GM12878 (cell line): ENCODE measurements around the gene FKBP8. TPM values are rescaled to one million over a fixed set of nuclear protein-coding genes. Genes with fewer than 3 reads are reported as not detected.

Experiments used
- ATAC-seq: fragments of 200-7000 bp; cut with Tn5 transposase; 3 replicates; pipeline ENCODE4 v1.9.1; 2020; ENCODE audit warnings: mild to moderate bottlenecking, moderate library complexity
- BruUV-seq: library from RNA; stranded (reverse); fragments of 400-500 nt; replicated peaks from 2 replicates; lab custom pipeline; 2021; lab: Mats Ljungman, UMichigan
- CTCF ChIA-PET: fragments of 300-600 bp; sonication (Branson Sonifier 250); formaldehyde crosslinking; extraction: SDS; loops from one replicate; lab custom pipeline; 2021; ENCODE audit warnings: inconsistent platforms; lab: Yijun Ruan, JAX
- POLR2A ChIA-PET: fragments of 350-600 bp; formaldehyde crosslinking; extraction: SDS; loops from one replicate; lab custom pipeline; 2021; ENCODE audit warnings: inconsistent platforms; lab: Charles Lee
- RAD21 ChIA-PET: fragments of 300-600 bp; sonication (Branson Sonifier 250); formaldehyde crosslinking; loops from one replicate; lab custom pipeline; 2023; ENCODE audit warnings: antibody characterized with exemption; ENCODE audit not compliant: unreplicated experiment; lab: Charles Lee
- SMC1A ChIA-PET: fragments of 300-600 bp; sonication (Branson Sonifier 250); formaldehyde crosslinking; loops from one replicate; lab custom pipeline; 2023; ENCODE audit not compliant: unreplicated experiment, uncharacterized antibody; lab: Charles Lee
- DNase-seq: peaks from one replicate; pipeline ENCODE4 v3.0.0-alpha.2; 2011; ENCODE audit warnings: low read depth, low spot score
- FAIRE-seq: peaks from 3 replicates; lab custom pipeline; 2011; peaks lifted over from hg19 to GRCh38; lab: Jason Lieb, UNC
- H2AFZ ChIP-seq: 2 replicates; pipeline ENCODE4 v1.6.0; 2011; ENCODE audit warnings: low read depth, low read length, control low read depth; ENCODE audit not compliant: control insufficient read depth
- H3K27ac ChIP-seq: 2 replicates; pipeline ENCODE4 v1.5.1; 2011; ENCODE audit warnings: control low read depth; ENCODE audit not compliant: control insufficient read depth, insufficient read depth
- H3K27me3 ChIP-seq, 2 experiments: replicated peaks in 1 of 2; 2 replicates each; pipeline versions ENCODE4 v1.6.0 to v1.6.1; 2011; ENCODE audit warnings: low read length in 1 of 2; ENCODE audit not compliant: control insufficient read depth in 2 of 2, insufficient read depth in 2 of 2
- H3K36me3 ChIP-seq, 2 experiments: 2 replicates each; pipeline ENCODE4 v1.5.1; 2011; ENCODE audit warnings: low read length in 1 of 2; ENCODE audit not compliant: control insufficient read depth in 2 of 2, insufficient read depth in 2 of 2
- H3K4me1 ChIP-seq: 2 replicates; pipeline ENCODE4 v1.6.1; 2011; ENCODE audit warnings: mild to moderate bottlenecking, low read length, moderate library complexity, mixed read lengths; ENCODE audit not compliant: control insufficient read depth, insufficient read depth
- H3K4me2 ChIP-seq: 2 replicates; pipeline ENCODE4 v1.6.0; 2011; ENCODE audit warnings: control low read depth; ENCODE audit not compliant: control insufficient read depth, insufficient read depth
- H3K4me3 ChIP-seq: fragments of 200-600 bp; sonication (generic); 2 replicates; pipeline ENCODE4 v1.5.1; 2016
- H3K79me2 ChIP-seq: 2 replicates; pipeline ENCODE4 v1.6.0; 2011; ENCODE audit warnings: low read length; ENCODE audit not compliant: control insufficient read depth, insufficient read depth
- H3K9ac ChIP-seq: 2 replicates; pipeline ENCODE4 v1.8.0; 2011; ENCODE audit warnings: low read length, control low read depth, mixed read lengths; ENCODE audit not compliant: control insufficient read depth, insufficient read depth
- H3K9me3 ChIP-seq: replicated peaks from 3 replicates; pipeline ENCODE4 v1.5.1; 2011; ENCODE audit warnings: mild to moderate bottlenecking, low read length; ENCODE audit not compliant: control insufficient read depth, insufficient read depth
- H4K20me1 ChIP-seq: 2 replicates; pipeline ENCODE4 v1.6.0; 2011; ENCODE audit not compliant: control insufficient read depth, insufficient read depth
- CHD1 ChIP-seq: IDR thresholded peaks from 2 replicates; pipeline ENCODE4 v1.6.1; 2012; ENCODE audit warnings: low read depth, low read length, improper control_type of control experiment
- CHD4 ChIP-seq: fragments of 200-600 bp; sonication (generic); IDR thresholded peaks from 2 replicates; pipeline ENCODE4 v1.6.1; 2016; ENCODE audit warnings: mild to moderate bottlenecking
- LARP7 ChIP-seq: fragments of 450-650 bp; IDR thresholded peaks from 2 replicates; pipeline ENCODE4 v1.6.1; 2017; ENCODE audit warnings: mild to moderate bottlenecking
- NFIC ChIP-seq: IDR thresholded peaks from 2 replicates; pipeline ENCODE4 v1.6.1; 2012; ENCODE audit warnings: low read depth, mild to moderate bottlenecking, inconsistent platforms, low read length, moderate library complexity
- NFXL1 ChIP-seq: fragments of 450-650 bp; IDR thresholded peaks from 2 replicates; pipeline ENCODE4 v1.6.1; 2017; ENCODE audit warnings: antibody characterized with exemption, mild to moderate bottlenecking, borderline replicate concordance
- NRF1 ChIP-seq: conservative IDR thresholded peaks from 2 replicates; pipeline ENCODE4 v1.6.1; 2011; ENCODE audit warnings: mild to moderate bottlenecking, low read depth, low read length, improper control_type of control experiment
- PAX8 ChIP-seq: fragments of 450-650 bp; IDR thresholded peaks from 2 replicates; pipeline ENCODE4 v1.6.1; 2017; ENCODE audit warnings: mild to moderate bottlenecking, moderate library complexity
- POLR2AphosphoS5 ChIP-seq: IDR thresholded peaks from 2 replicates; pipeline ENCODE4 v1.6.1; 2011; ENCODE audit warnings: mild to moderate bottlenecking, low read length, inconsistent platforms
- RAD51 ChIP-seq: fragments of 450-650 bp; IDR thresholded peaks from 2 replicates; pipeline ENCODE4 v1.6.1; 2016; ENCODE audit warnings: moderate library complexity, mild to moderate bottlenecking, inconsistent platforms
- RB1 ChIP-seq: fragments of 450-650 bp; formaldehyde crosslinking; IDR thresholded peaks from 2 replicates; pipeline ENCODE4 v1.6.1; 2017; ENCODE audit warnings: mild to moderate bottlenecking, borderline replicate concordance
- SIN3A ChIP-seq: IDR thresholded peaks from 2 replicates; pipeline ENCODE4 v1.6.1; 2012; ENCODE audit warnings: low read depth, low read length, improper control_type of control experiment
- SMAD5 ChIP-seq: IDR thresholded peaks from 2 replicates; pipeline ENCODE4 v1.6.1; 2016; ENCODE audit warnings: antibody characterized with exemption, low read depth
- SP1 ChIP-seq: IDR thresholded peaks from one replicate; pipeline ENCODE4 v1.6.1; 2011; ENCODE audit warnings: low read depth, low read length
- SPI1 ChIP-seq: IDR thresholded peaks from 2 replicates; pipeline ENCODE4 v1.6.1; 2011; ENCODE audit warnings: low read depth, mild to moderate bottlenecking, low read length, moderate library complexity, borderline replicate concordance; ENCODE audit not compliant: insufficient read depth
- YBX1 ChIP-seq: fragments of 450-650 bp; IDR thresholded peaks from 2 replicates; pipeline ENCODE4 v1.6.1; 2016; ENCODE audit warnings: antibody characterized with exemption
- ZNF207 ChIP-seq: fragments of 450-650 bp; IDR thresholded peaks from 2 replicates; pipeline ENCODE4 v1.6.1; 2014; ENCODE audit warnings: antibody characterized with exemption, mild to moderate bottlenecking, borderline replicate concordance
- WGBS: methylation state at CpG from one replicate; pipeline ENCODE4 v1.1.6; 2016; ENCODE audit warnings: low lambda C conversion rate; ENCODE audit not compliant: insufficient replicate concordance, insufficient coverage; ENCODE audit errors: missing lambda C conversion rate; 5-methylcytosine and 5-hydroxymethylcytosine counted together
- in situ Hi-C: fragments of 300-500 bp; cut with MboI; formaldehyde crosslinking; loops from 9 replicates; pipeline ENCODE4 v1.14.3; 2018; ENCODE audit warnings: mixed read lengths
- intact Hi-C: fragments of 100-400 bp; cut with micrococcal nuclease; formaldehyde crosslinking; loops from one replicate; pipeline ENCODE4 v1.14.2; 2022; ENCODE audit not compliant: unreplicated experiment
- polyA plus RNA-seq, 11 experiments: library from polyadenylated mRNA; depleted of rRNA in 4 of 11; unstranded in 6 of 11; stranded (reverse) in 5 of 11; fragments of >200 nt; fragmentation: Nextera tagmentation in 4 of 11; fragmentation: Illumina TruSeq in 1 of 11; extraction: Ambion mirVana in 4 of 11; extraction: Trizol in 1 of 11; gene quantifications; 1 replicate in 1 of 11; 2 replicates in 10 of 11; pipeline versions ENCODE4 v1.2.1 to v1.2.3, GENCODE V29; 2011 to 2016; ENCODE audit warnings: inconsistent platforms in 2 of 11, missing spikeins in 2 of 11, low read depth in 1 of 11
- total RNA-seq, 4 experiments: library from RNA; depleted of rRNA in 3 of 4; stranded (reverse); fragments of >200 nt in 3 of 4; fragmentation: Illumina TruSeq in 1 of 4; extraction: Trizol in 1 of 4; gene quantifications; 2 replicates each; pipeline versions ENCODE4 v1.2.1 to v1.2.3, GENCODE V29; 2013 to 2021
- TF ChIP-seq, protein P1 (sequence below), 3 experiments: IDR thresholded peaks in 2 of 3; conservative IDR thresholded peaks in 1 of 3; 2 replicates each; pipeline ENCODE4 v1.5.1; 2011; ENCODE audit warnings: low read depth in 3 of 3, low read length in 3 of 3, mild to moderate bottlenecking in 3 of 3, control low read depth in 2 of 3, moderate library complexity in 2 of 3, inconsistent platforms in 1 of 3, mixed read lengths in 1 of 3; ENCODE audit not compliant: control insufficient read depth in 2 of 3, insufficient read depth in 1 of 3; ENCODE audit errors: extremely low read depth in 1 of 3
- TF ChIP-seq, protein P2 (sequence below): fragments of 450-650 bp; conservative IDR thresholded peaks from 2 replicates; pipeline ENCODE4 v1.6.1; 2017; ENCODE audit warnings: mild to moderate bottlenecking, moderate library complexity
- TF ChIP-seq, protein P3 (sequence below): IDR thresholded peaks from 2 replicates; pipeline ENCODE4 v1.6.1; 2011; ENCODE audit warnings: low read depth, mild to moderate bottlenecking, low read length, moderate library complexity, borderline replicate concordance; ENCODE audit errors: extremely low read depth
- TF ChIP-seq, protein P4 (sequence below): IDR thresholded peaks from 2 replicates; pipeline ENCODE4 v1.6.1; 2012; ENCODE audit warnings: low read length, inconsistent platforms

The FKBP8 gene
- total and polyA plus RNA-seq, 10 of the 15 experiments (the other 5 are each of a cell fraction or from before 2014, with no cell fraction given): 0.13 to 205 (median 95.4) TPM

DNA sequence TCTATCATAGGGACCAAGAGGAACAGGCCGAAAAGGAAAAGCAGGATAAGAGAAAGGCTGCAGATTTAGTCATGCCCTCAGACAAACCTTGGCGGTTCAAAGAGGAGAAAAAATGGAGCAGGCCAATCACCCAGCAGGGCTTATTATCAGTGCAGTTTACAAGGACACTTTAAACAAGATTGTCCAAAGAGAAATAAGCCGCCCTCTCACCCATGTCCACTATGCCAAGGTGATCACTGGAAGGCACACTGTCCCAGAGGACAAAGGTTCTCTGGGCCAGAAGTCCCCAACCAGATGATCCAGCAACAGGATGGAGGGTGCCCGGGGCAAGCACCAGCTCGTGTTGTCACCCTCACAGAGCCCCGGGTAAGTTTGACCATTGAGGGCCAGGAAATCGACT lies 36.9 kb upstream of the FKBP8 start:
- no peaks in the 10 kb centered on the region for H4K20me1 ChIP-seq
- 60% methylated on average over 7 of the region's 7 CpGs for WGBS
- no peak overlapping the region for H3K4me2 ChIP-seq
- ChIA-PET SMC1A (no interaction called here), POLR2A (interaction anchor here (1.6 kb wide), 1 partner anchor 9 kb away, joined by 5 read pairs; the partner anchor contains the start of gene UBA52)
- BruUV-seq: no TSS peak
- no peak overlapping the region for H3K27ac ChIP-seq
- no peaks in the 10 kb centered on the region for H3K9me3 ChIP-seq
- H3K27me3 ChIP-seq: no peaks in the 10 kb centered on the region
- no peak overlapping the region for H3K9ac ChIP-seq
- in situ Hi-C loops: no loop called here
- H3K79me2 ChIP-seq: no peaks in the 10 kb centered on the region
- no peak for ATAC-seq
- peaks cover 2% of the 10 kb centered on the region; the same call in 1 of the 2 replicates for H3K4me1 ChIP-seq
- H3K4me3 ChIP-seq: no peak overlapping the region
- no peak overlapping the region for H2AFZ ChIP-seq
- intact Hi-C loops: no loop called here
- no peak for DNase-seq
- TF ChIP-seq CHD4 (no peak), YBX1 (no peak), RB1 (no peak), RAD51 (no peak), SPI1 (no peak), NRF1 (no peak), POLR2AphosphoS5 (no peak), LARP7 (no peak), NFXL1 (no peak), ZNF207 (no peak), SP1 (no peak), SIN3A (no peak), CHD1 (no peak), SMAD5 (no peak), PAX8 (no peak), NFIC (no peak)
- TF ChIP-seq, protein P1, sequence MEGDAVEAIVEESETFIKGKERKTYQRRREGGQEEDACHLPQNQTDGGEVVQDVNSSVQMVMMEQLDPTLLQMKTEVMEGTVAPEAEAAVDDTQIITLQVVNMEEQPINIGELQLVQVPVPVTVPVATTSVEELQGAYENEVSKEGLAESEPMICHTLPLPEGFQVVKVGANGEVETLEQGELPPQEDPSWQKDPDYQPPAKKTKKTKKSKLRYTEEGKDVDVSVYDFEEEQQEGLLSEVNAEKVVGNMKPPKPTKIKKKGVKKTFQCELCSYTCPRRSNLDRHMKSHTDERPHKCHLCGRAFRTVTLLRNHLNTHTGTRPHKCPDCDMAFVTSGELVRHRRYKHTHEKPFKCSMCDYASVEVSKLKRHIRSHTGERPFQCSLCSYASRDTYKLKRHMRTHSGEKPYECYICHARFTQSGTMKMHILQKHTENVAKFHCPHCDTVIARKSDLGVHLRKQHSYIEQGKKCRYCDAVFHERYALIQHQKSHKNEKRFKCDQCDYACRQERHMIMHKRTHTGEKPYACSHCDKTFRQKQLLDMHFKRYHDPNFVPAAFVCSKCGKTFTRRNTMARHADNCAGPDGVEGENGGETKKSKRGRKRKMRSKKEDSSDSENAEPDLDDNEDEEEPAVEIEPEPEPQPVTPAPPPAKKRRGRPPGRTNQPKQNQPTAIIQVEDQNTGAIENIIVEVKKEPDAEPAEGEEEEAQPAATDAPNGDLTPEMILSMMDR (IDR thresholded peaks at IDR 0.05 in 2 of 3, conservative IDR thresholded peaks at IDR 0.05 in 1 of 3; ENCODE audit: control insufficient read depth in 2 of 3, extremely low read depth in 1 of 3, insufficient read depth in 1 of 3, low read depth in 3 of 3, low read length in 3 of 3): no peak
- TF ChIP-seq, protein P2, sequence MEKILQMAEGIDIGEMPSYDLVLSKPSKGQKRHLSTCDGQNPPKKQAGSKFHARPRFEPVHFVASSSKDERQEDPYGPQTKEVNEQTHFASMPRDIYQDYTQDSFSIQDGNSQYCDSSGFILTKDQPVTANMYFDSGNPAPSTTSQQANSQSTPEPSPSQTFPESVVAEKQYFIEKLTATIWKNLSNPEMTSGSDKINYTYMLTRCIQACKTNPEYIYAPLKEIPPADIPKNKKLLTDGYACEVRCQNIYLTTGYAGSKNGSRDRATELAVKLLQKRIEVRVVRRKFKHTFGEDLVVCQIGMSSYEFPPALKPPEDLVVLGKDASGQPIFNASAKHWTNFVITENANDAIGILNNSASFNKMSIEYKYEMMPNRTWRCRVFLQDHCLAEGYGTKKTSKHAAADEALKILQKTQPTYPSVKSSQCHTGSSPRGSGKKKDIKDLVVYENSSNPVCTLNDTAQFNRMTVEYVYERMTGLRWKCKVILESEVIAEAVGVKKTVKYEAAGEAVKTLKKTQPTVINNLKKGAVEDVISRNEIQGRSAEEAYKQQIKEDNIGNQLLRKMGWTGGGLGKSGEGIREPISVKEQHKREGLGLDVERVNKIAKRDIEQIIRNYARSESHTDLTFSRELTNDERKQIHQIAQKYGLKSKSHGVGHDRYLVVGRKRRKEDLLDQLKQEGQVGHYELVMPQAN: no peak
- TF ChIP-seq, protein P3, sequence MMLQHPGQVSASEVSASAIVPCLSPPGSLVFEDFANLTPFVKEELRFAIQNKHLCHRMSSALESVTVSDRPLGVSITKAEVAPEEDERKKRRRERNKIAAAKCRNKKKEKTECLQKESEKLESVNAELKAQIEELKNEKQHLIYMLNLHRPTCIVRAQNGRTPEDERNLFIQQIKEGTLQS: no peak
- TF ChIP-seq, protein P4, sequence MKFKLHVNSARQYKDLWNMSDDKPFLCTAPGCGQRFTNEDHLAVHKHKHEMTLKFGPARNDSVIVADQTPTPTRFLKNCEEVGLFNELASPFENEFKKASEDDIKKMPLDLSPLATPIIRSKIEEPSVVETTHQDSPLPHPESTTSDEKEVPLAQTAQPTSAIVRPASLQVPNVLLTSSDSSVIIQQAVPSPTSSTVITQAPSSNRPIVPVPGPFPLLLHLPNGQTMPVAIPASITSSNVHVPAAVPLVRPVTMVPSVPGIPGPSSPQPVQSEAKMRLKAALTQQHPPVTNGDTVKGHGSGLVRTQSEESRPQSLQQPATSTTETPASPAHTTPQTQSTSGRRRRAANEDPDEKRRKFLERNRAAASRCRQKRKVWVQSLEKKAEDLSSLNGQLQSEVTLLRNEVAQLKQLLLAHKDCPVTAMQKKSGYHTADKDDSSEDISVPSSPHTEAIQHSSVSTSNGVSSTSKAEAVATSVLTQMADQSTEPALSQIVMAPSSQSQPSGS: no peak
- TF ChIP-seq, all 136 proteins: peak for 0
- RAD21 ChIA-PET: no interaction called here
- peaks cover 3 to 16% of the 10 kb centered on the region in 2 experiments; a peak in 3 of 4 replicates for H3K36me3 ChIP-seq
- CTCF ChIA-PET: interaction anchor here (1.3 to 1.6 kb wide), 3 partner anchors 9 to 18 kb away, joined by 3 to 6 read pairs (median 3); partner anchors contain the start of gene REX1BD
- FAIRE-seq: no peak
